ENCODE measurements around the gene CHDH.

DNA sequence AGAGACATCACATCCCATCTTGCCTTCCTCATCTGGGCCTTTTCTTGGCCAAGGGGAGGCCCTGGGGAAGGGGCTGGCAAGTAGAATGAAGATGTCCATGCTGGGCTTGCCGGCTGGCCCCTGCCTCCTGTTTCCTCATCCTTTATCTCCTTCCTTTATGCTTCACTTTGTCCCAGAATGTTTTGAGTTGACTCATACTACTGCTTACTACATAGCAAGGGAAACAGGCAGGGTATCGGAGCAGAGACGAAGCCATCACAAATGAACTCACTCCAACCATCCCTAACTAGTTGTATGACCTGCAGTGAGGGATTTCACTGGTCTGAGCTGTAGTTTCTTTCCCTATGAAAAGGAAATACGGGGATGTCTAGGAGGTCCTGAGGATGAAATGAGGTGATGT is 66.0 kb downstream of the CHDH start:
- TF ChIP-seq POLR2A (IDR thresholded peaks at IDR 0.05), result no peak
- TF ChIP-seq, protein P1, sequence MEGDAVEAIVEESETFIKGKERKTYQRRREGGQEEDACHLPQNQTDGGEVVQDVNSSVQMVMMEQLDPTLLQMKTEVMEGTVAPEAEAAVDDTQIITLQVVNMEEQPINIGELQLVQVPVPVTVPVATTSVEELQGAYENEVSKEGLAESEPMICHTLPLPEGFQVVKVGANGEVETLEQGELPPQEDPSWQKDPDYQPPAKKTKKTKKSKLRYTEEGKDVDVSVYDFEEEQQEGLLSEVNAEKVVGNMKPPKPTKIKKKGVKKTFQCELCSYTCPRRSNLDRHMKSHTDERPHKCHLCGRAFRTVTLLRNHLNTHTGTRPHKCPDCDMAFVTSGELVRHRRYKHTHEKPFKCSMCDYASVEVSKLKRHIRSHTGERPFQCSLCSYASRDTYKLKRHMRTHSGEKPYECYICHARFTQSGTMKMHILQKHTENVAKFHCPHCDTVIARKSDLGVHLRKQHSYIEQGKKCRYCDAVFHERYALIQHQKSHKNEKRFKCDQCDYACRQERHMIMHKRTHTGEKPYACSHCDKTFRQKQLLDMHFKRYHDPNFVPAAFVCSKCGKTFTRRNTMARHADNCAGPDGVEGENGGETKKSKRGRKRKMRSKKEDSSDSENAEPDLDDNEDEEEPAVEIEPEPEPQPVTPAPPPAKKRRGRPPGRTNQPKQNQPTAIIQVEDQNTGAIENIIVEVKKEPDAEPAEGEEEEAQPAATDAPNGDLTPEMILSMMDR (IDR thresholded peaks at IDR 0.05), result no peak
